Suprapubic skin (tissue), 4 donors: Measurements from ENCODE around the gene PARD3B. TPM values are rescaled to one million over a fixed set of nuclear protein-coding genes. Genes with fewer than 3 reads are reported as not detected.

ENCODE experiments used
- DNase-seq, 2 donors: peaks; one replicate each; pipeline ENCODE4 v3.0.0-alpha.2; 2019; ENCODE audit warnings: low spot score in 2 of 2
- H3K27ac ChIP-seq: fragments of 200-600 bp; sonication (generic); one replicate; pipeline ENCODE4 v1.5.1; 2019
- H3K27me3 ChIP-seq: fragments of 200-600 bp; sonication (generic); one replicate; pipeline ENCODE4 v1.5.1; 2019
- H3K36me3 ChIP-seq: fragments of 200-600 bp; sonication (generic); one replicate; pipeline ENCODE4 v1.5.1; 2019
- H3K4me1 ChIP-seq: fragments of 200-600 bp; sonication (generic); one replicate; pipeline ENCODE4 v1.5.1; 2019
- H3K4me3 ChIP-seq: fragments of 200-600 bp; sonication (generic); one replicate; pipeline ENCODE4 v1.5.1; 2019; ENCODE audit warnings: mild to moderate bottlenecking
- H3K9me3 ChIP-seq: fragments of 200-600 bp; sonication (generic); one replicate; pipeline ENCODE4 v1.5.1; 2019
- EP300 ChIP-seq: sonication (generic); formaldehyde crosslinking; IDR thresholded peaks from one replicate; pipeline ENCODE4 v1.6.1; 2017; ENCODE audit warnings: antibody characterized with exemption
- POLR2A ChIP-seq, 2 donors: fragments of 450-650 bp; IDR thresholded peaks; one replicate each; pipeline ENCODE4 v1.6.1; 2017; ENCODE audit warnings: antibody characterized with exemption in 2 of 2, mild to moderate bottlenecking in 2 of 2, moderate library complexity in 2 of 2
- POLR2AphosphoS5 ChIP-seq, 3 donors: sonication (generic); formaldehyde crosslinking; IDR thresholded peaks; one replicate each; pipeline ENCODE4 v1.6.1; 2017; ENCODE audit warnings: antibody characterized with exemption in 3 of 3
- WGBS: methylation state at CpG from one replicate; pipeline ENCODE4 v1.1.5; 2018; 5-methylcytosine and 5-hydroxymethylcytosine counted together
- total RNA-seq, 4 donors: library from RNA; depleted of rRNA; stranded (reverse); fragments of >200 nt; gene quantifications; one replicate each; pipeline ENCODE4 v1.1.0, GENCODE V29; 2016
- TF ChIP-seq, protein P1 (sequence below), 2 donors: fragments of 200-600 bp in 1 of 2; fragments of 450-650 bp in 1 of 2; sonication (generic) in 1 of 2; IDR thresholded peaks; one replicate each; pipeline ENCODE4 v1.5.1; 2016 to 2019; ENCODE audit warnings: antibody characterized with exemption in 2 of 2, mild to moderate bottlenecking in 1 of 2, moderate library complexity in 1 of 2

Gene PARD3B
- total RNA-seq, 4 donors from 2014 or later: 12.5 to 18.9 (median 15.5) TPM

DNA sequence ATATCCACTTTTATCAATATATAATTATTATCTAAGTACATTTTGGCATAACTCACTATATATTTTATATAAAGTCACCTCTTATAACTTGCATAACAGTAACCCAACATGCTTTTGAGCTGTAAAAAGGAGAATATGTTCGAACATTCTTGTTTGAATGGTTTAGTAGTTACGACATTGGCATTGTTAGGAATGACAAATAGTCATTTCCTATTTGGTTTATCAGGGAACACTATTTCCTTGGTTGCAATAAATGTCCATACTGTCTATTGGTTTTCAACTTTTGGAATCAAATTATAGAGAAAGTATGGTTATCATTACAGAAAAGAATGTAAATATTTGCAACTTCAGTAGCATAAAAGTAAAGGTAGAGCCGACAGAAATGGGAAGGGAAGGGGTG is 124.1 kb downstream of the PARD3B start:
- no peak for DNase-seq
- peaks cover 10% of the 10 kb centered on the region for H3K4me1 ChIP-seq
- no peaks in the 10 kb centered on the region for H3K36me3 ChIP-seq
- H3K27me3 ChIP-seq: no peaks in the 10 kb centered on the region
- H3K4me3 ChIP-seq: no peak overlapping the region
- no peak overlapping the region for H3K27ac ChIP-seq
- 93% methylated on average over 3 of the region's 3 CpGs for WGBS
- H3K9me3 ChIP-seq: no peaks in the 10 kb centered on the region
- TF ChIP-seq, protein P1, sequence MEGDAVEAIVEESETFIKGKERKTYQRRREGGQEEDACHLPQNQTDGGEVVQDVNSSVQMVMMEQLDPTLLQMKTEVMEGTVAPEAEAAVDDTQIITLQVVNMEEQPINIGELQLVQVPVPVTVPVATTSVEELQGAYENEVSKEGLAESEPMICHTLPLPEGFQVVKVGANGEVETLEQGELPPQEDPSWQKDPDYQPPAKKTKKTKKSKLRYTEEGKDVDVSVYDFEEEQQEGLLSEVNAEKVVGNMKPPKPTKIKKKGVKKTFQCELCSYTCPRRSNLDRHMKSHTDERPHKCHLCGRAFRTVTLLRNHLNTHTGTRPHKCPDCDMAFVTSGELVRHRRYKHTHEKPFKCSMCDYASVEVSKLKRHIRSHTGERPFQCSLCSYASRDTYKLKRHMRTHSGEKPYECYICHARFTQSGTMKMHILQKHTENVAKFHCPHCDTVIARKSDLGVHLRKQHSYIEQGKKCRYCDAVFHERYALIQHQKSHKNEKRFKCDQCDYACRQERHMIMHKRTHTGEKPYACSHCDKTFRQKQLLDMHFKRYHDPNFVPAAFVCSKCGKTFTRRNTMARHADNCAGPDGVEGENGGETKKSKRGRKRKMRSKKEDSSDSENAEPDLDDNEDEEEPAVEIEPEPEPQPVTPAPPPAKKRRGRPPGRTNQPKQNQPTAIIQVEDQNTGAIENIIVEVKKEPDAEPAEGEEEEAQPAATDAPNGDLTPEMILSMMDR (IDR thresholded peaks at IDR 0.05): no peak
- TF ChIP-seq POLR2A (IDR thresholded peaks at IDR 0.05) (no peak), EP300 (no peak), POLR2AphosphoS5 (IDR thresholded peaks at IDR 0.05) (no peak)

DNA sequence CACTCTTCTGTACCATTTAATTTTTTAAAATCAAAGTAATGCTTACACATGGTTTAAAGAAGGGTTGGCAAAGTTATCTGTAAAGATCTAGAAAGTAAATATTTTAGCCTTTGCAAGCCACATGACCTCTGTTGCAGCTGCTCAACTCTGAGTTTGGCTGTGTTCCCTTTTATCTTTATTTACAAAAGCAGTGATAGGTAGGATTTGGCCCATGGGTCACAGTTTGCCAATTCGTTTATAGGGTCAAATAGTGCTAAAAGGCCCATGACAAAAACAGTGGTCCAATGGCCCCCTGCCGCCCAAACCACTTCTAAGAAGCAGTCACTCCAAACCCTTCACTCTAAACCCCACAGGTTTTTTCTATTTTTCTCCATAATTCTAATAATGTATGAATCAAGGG is 124.8 kb downstream of the PARD3B start:
- H3K27ac ChIP-seq: no peak overlapping the region
- TF ChIP-seq POLR2AphosphoS5 (IDR thresholded peaks at IDR 0.05) (no peak), POLR2A (IDR thresholded peaks at IDR 0.05) (no peak), EP300 (no peak)
- TF ChIP-seq, protein P1 (IDR thresholded peaks at IDR 0.05): no peak
- peaks cover 6% of the 10 kb centered on the region for H3K4me1 ChIP-seq
- H3K27me3 ChIP-seq: no peaks in the 10 kb centered on the region
- no peak overlapping the region for H3K4me3 ChIP-seq
- no peaks in the 10 kb centered on the region for H3K9me3 ChIP-seq
- DNase-seq: no peak
- WGBS: 70% methylated on average over 2 of the region's 2 CpGs
- no peaks in the 10 kb centered on the region for H3K36me3 ChIP-seq

DNA sequence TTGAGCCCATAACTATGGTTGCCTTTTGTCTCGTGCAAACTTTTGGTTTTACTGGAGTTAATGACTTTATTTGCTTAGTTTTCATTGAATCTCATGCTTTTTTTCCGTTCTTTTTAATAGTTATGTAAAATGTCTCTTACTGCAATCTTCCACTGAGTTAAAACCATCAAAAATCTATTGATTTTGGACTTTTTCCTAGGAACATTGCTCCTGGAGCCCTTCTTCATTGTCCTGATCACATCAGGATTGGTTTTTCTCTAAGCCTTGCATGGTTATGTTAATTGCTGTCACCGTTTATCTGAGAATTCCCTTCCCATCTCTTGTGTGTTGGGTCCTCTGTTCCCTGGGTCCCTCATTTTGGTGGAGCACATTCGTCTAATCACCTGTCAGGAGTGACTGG is 125.5 kb downstream of the PARD3B start:
- H3K4me3 ChIP-seq: no peak overlapping the region
- peaks cover under 1% of the 10 kb centered on the region for H3K4me1 ChIP-seq
- H3K9me3 ChIP-seq: no peaks in the 10 kb centered on the region
- TF ChIP-seq EP300: no peak
- no peak for TF ChIP-seq POLR2AphosphoS5 (IDR thresholded peaks at IDR 0.05)
- TF ChIP-seq, protein P1 (IDR thresholded peaks at IDR 0.05): no peak
- TF ChIP-seq POLR2A (IDR thresholded peaks at IDR 0.05): no peak
- no peak overlapping the region for H3K27ac ChIP-seq
- WGBS: 94% methylated on average over 4 of the region's 4 CpGs
- no peak for DNase-seq
- H3K36me3 ChIP-seq: no peaks in the 10 kb centered on the region
- no peaks in the 10 kb centered on the region for H3K27me3 ChIP-seq

DNA sequence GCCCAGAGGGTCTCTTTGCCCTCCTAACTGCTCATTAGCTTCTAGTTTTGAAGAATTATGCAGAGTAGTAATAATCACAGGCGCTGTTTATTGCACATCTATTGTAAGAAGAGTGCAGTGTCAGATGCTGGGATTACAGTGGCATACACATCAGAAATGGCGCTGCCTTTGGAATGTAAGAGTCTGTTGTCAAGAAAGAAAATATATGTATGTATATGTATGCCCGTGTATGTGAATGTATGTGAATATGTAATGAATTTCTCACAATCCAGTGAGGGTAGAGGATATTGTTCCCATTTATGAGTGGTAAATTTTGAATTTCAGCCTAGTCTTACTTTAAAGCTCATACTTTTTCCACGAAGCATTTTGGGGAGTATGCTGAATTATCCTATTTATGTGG is 127.5 kb downstream of the PARD3B start:
- 72% methylated on average over 4 of the region's 4 CpGs for WGBS
- H3K27me3 ChIP-seq: no peaks in the 10 kb centered on the region
- H3K27ac ChIP-seq: no peak overlapping the region
- no peaks in the 10 kb centered on the region for H3K4me1 ChIP-seq
- no peaks in the 10 kb centered on the region for H3K9me3 ChIP-seq
- H3K4me3 ChIP-seq: no peak overlapping the region
- no peak for TF ChIP-seq POLR2A (IDR thresholded peaks at IDR 0.05)
- no peaks in the 10 kb centered on the region for H3K36me3 ChIP-seq
- no peak for DNase-seq

DNA sequence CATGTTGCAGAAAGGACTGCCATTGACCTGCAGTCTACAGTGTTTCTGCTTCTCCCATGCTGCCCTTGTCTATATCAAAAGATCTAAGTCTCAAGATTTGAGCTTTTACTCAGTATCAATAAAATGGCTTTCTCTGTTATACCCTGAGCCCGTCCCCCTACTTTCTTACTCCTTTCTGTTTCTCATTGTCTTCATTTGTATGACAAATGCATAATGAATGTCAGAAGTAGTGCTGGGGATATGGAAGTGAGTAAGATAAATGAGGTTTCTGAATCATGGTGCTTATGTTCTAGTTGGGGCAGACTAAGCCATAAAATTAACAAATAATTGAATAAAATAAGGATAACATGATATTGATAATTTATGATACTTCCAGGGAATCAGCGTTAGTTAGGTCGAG is 128.6 kb downstream of the PARD3B start:
- Histone ChIP-seq H3K4me1 (no peaks in the 10 kb centered on the region), H3K36me3 (no peaks in the 10 kb centered on the region), H3K27me3 (no peaks in the 10 kb centered on the region), H3K4me3 (no peak overlapping the region), H3K27ac (no peak overlapping the region), H3K9me3 (no peaks in the 10 kb centered on the region)
- 93% methylated on average over 3 of the region's 3 CpGs for WGBS
- TF ChIP-seq EP300 (no peak), POLR2AphosphoS5 (IDR thresholded peaks at IDR 0.05) (no peak), POLR2A (IDR thresholded peaks at IDR 0.05) (no peak)
- TF ChIP-seq, protein P1 (IDR thresholded peaks at IDR 0.05): no peak
- no peak for DNase-seq

DNA sequence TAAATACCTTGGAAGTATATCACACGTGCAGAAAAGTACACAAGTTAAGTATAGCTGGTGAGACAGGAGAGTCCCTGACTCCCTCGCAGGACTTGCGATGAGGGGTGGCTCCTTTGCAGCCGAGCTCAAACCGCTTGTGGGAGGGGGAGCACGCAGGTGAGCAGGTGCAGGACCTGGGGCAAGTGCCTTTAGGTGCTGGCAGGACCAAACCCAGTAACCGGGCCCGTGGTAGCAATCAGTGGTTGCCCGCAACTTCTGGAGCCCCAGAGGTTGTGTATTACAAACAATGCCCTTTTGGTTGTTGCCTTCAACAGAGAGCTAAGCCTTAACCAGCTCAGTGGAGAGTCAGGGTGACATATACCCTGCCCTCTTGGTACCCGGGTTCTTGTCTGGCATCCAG is 132.8 kb downstream of the PARD3B start:
- no peak overlapping the region for H3K4me3 ChIP-seq
- no peak for DNase-seq
- H3K36me3 ChIP-seq: no peaks in the 10 kb centered on the region
- H3K4me1 ChIP-seq: peaks cover 7% of the 10 kb centered on the region
- H3K27ac ChIP-seq: no peak overlapping the region
- 95% methylated on average over 10 of the region's 10 CpGs for WGBS
- no peak for TF ChIP-seq POLR2A (IDR thresholded peaks at IDR 0.05)
- TF ChIP-seq, protein P1 (IDR thresholded peaks at IDR 0.05): no peak
- TF ChIP-seq POLR2AphosphoS5 (IDR thresholded peaks at IDR 0.05): no peak
- no peak for TF ChIP-seq EP300
- no peaks in the 10 kb centered on the region for H3K27me3 ChIP-seq
- H3K9me3 ChIP-seq: no peaks in the 10 kb centered on the region
